SU-DHL-6 (cell line): ENCODE measurements around the gene NRP1.

ENCODE experiments used
- CTCF ChIP-seq: fragments of 200-600 bp; sonication (generic); IDR thresholded peaks from one replicate; pipeline ENCODE4 v1.5.1; 2017; ENCODE audit warnings: antibody characterized with exemption, mild to moderate bottlenecking, low read length, moderate library complexity; ENCODE audit not compliant: insufficient read depth, poor library complexity, severe bottlenecking
- EZH2phosphoT487 ChIP-seq: fragments of 200-600 bp; sonication (generic), shearing (Covaris generic); conservative IDR thresholded peaks from 2 replicates; pipeline ENCODE4 v1.6.1; 2018; ENCODE audit warnings: mild to moderate bottlenecking, antibody characterized with exemption, low read length, moderate library complexity, mixed read lengths

- TF ChIP-seq CTCF (no peak), EZH2phosphoT487 (no peak)
Observed at GRCh38 chr10:33326933-33327332, 7.5 kb downstream of the NRP1 start.
